IPS-18a (cell line): ENCODE results near the gene ASCC3.

Experiments used
- H3K27ac ChIP-seq: one replicate; pipeline ENCODE4 v1.5.1; 2013; ENCODE audit warnings: low read length
- H3K27me3 ChIP-seq: one replicate; pipeline ENCODE4 v1.6.1; 2013; ENCODE audit warnings: mild to moderate bottlenecking, low read length; ENCODE audit not compliant: control insufficient read depth, insufficient read depth
- H3K36me3 ChIP-seq: one replicate; pipeline ENCODE4 v1.6.1; 2013; ENCODE audit warnings: low read depth, low read length; ENCODE audit not compliant: control insufficient read depth
- H3K4me1 ChIP-seq: one replicate; pipeline ENCODE4 v1.6.1; 2013; ENCODE audit warnings: low read depth, low read length; ENCODE audit not compliant: control insufficient read depth
- H3K4me3 ChIP-seq: one replicate; pipeline ENCODE4 v1.5.1; 2013; ENCODE audit warnings: low read length
- H3K9ac ChIP-seq: one replicate; pipeline ENCODE4 v1.6.1; 2013; ENCODE audit warnings: mild to moderate bottlenecking, low read length, moderate library complexity
- H3K9me3 ChIP-seq: one replicate; pipeline ENCODE4 v1.6.1; 2013; ENCODE audit warnings: low read depth, low read length; ENCODE audit not compliant: control insufficient read depth

The ASCC3 gene

DNA sequence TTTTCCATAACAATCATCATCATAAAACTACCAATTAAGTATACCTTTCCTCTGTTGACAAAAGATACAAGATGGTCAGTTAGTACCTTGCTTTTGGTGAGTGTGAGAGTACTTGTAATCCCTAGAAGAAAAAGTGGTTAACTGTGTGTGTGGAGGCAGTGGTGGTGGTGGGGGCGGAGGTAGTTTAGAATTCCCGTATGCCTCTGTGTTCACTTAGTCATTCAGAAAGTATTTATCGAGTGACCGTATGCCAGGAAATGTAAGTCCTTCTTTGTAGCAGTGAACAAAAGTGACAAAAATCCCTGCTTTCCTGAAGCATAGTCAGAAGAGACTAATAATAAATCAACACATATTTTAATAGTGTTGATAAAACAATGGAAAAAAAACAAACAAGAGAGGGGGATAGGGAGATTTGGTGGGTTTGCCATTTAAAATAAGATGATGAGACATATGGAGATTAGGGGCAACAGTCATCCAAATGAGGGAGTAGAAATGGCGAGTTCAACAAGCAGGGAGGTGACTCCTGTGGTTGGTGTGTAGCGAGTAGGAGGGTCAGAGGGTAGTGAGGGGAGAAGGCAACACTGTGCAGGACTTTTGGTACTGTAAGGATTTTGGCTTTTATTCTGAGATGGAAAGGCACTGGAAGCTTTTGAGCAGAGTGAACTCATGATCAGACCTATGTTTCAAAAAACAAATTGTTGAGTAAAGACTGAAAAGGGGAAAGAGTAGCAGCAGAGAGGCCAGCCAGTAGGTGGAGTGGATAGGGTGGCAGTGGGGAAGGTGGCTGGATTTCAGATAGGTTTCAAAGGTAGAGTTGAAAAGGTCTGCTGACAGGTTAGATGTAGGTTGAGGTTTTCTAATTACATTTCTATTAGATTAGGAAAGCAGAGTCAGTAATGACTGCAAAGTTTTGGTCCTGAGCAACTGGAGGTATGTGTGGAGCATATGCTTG lies 376.1 kb downstream of the ASCC3 start:
- no peaks in the 10 kb centered on the region for H3K4me1 ChIP-seq
- no peak overlapping the region for H3K27ac ChIP-seq
- no peaks in the 10 kb centered on the region for H3K9me3 ChIP-seq
- no peak overlapping the region for H3K4me3 ChIP-seq
- no peak overlapping the region for H3K9ac ChIP-seq
- H3K27me3 ChIP-seq, result no peaks in the 10 kb centered on the region
- peaks cover 3% of the 10 kb centered on the region for H3K36me3 ChIP-seq

DNA sequence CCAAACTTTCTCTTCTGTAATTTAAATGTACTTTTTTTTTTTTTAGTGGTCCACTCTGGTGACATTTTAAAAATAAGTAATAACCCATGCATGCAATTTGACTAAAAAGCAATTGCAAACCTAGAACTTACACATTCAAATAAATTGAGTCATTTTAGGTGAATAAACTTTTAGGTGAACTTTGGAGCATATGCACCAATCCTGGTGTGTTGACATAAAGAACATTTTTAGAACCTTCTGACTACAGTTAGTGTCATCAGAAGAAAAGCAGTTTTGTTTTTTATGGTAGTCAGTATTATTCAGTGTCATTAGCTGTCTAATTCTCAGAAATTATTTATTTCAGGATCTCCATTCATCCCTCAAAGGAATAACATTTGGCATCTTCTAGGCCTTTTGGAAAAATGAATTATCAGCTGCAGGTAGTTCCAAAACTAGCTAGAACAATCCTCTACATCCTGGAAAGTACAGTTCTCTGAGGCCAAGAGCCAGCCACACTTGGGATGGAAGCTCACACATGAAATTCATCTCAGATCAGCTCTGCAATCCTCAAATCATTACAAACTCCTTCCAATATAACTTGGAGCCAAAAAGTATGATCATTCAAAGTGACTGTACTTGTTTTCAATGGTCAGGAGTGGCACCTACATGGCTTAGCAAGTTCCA lies 378.0 kb downstream of the ASCC3 start:
- no peak overlapping the region for H3K4me3 ChIP-seq
- H3K9me3 ChIP-seq, result no peaks in the 10 kb centered on the region
- H3K36me3 ChIP-seq, result no peaks in the 10 kb centered on the region
- H3K27me3 ChIP-seq, result no peaks in the 10 kb centered on the region
- no peak overlapping the region for H3K27ac ChIP-seq
- H3K9ac ChIP-seq, result no peak overlapping the region
- H3K4me1 ChIP-seq, result no peaks in the 10 kb centered on the region

DNA sequence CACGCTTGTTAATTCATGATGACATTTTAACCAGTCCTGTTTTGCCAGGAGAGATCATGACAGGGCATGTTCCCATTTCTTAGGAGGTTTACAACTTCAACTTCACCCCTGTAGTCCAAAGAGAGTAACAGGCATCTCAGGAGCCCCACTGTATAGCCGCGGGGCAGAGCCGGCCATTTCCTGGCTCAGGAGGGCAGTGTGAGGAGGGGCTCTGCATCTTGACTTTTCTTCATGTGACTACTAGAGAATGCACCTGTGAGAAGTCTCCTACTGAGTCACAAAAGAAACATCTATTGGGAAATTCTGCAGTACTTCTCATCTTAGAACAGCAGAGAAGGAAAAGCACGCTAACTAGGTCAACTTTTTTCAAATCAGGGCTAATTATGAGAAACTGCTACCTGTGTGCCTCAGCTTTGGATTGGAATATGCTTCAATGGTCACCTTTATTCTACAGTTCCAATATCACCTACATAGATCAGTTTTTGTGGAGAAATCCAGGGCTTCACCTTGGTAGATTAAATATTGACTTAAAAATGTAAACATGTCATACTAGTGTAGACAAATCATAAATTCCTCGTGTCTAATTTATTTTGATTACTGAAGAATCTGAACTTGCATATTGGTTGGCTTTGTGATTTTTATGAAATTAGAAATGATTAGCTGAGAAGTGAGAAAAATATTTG lies 387.8 kb downstream of the ASCC3 start:
- H3K27ac ChIP-seq, result no peak overlapping the region
- H3K27me3 ChIP-seq, result no peaks in the 10 kb centered on the region
- no peak overlapping the region for H3K4me3 ChIP-seq
- no peaks in the 10 kb centered on the region for H3K36me3 ChIP-seq
- H3K4me1 ChIP-seq, result peaks cover 4% of the 10 kb centered on the region
- no peak overlapping the region for H3K9ac ChIP-seq
- H3K9me3 ChIP-seq, result no peaks in the 10 kb centered on the region

DNA sequence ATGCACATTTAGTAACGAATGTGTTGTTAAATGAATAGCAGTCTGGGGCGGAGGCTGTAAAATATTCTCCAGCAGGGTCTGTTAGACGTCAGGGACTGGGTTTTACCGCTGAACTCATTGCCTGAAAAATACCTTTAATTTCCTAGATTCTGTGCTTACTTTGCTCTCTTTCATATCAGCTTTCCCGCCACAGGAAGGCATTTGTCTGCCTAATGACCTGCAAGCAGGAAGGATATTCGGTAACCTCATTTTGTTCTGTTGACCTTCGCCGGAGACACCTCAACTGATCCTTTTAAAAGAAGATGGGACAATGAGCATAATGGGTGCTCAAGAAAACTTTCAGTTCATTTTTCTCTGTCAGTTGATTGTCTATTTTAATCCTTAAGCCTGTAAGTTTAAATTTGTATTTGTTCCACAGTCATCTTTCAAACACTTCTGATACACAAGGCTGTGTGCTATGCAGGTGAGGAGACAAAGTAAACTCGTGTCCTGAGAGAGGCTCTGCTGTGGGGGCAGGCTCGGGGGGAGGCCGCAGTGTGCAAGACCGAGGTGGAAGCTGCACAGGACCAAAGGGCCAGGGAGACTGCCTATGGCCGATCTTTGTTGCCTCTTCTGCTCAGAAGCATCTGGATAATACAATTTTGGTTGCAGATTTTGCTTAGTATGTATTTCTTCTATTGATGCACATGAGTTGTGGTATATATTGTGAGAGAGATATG lies 389.0 kb downstream of the ASCC3 start:
- Histone ChIP-seq H3K4me3 (no peak overlapping the region), H3K4me1 (peaks cover 4% of the 10 kb centered on the region), H3K9ac (no peak overlapping the region), H3K9me3 (no peaks in the 10 kb centered on the region), H3K27me3 (no peaks in the 10 kb centered on the region), H3K36me3 (no peaks in the 10 kb centered on the region), H3K27ac (no peak overlapping the region)

DNA sequence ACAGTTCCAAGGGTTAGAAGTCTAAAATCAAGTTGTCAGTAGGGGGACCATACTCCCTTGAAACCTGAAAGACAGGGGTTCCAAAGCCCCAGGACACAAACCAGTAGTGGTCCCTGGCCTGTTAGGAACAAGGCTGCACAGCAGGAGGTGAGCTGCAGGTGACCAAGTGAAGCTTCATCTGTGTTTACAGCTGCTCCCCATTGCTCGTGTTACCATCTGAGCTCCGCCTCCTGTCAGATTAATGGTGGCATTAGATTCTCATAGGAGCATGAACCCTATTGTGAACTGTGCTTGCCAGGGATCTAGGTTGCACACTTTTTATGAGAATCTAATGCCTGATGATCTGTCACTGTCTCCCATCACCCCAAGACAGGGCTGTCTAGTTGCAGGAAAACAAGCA lies 391.1 kb downstream of the ASCC3 start:
- H3K36me3 ChIP-seq, result no peaks in the 10 kb centered on the region
- H3K9me3 ChIP-seq, result no peaks in the 10 kb centered on the region
- H3K27ac ChIP-seq, result no peak overlapping the region
- no peak overlapping the region for H3K9ac ChIP-seq
- H3K27me3 ChIP-seq, result no peaks in the 10 kb centered on the region
- no peak overlapping the region for H3K4me3 ChIP-seq
- H3K4me1 ChIP-seq, result peaks cover 4% of the 10 kb centered on the region

DNA sequence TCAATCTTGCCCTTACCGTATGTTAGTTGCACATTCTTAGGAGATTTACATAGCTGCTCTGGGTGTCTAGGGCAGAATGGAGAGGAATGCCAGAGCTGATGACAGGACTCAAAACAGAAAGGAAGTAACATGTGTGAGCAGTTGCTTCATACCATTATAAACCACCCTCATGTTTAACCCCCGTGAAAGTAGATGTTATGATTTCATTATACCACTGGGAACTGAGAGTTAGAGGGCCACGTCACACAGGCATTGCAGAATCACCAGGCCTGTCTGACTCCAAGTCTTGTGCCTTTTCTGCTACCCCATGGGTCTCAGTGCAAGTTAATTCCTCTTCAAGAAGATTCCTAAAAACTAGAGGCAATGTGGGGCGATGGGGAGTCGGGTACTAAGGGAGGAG lies 392.9 kb downstream of the ASCC3 start:
- no peaks in the 10 kb centered on the region for H3K9me3 ChIP-seq
- no peak overlapping the region for H3K27ac ChIP-seq
- no peaks in the 10 kb centered on the region for H3K36me3 ChIP-seq
- H3K27me3 ChIP-seq, result no peaks in the 10 kb centered on the region
- peaks cover 4% of the 10 kb centered on the region for H3K4me1 ChIP-seq
- no peak overlapping the region for H3K9ac ChIP-seq
- no peak overlapping the region for H3K4me3 ChIP-seq

DNA sequence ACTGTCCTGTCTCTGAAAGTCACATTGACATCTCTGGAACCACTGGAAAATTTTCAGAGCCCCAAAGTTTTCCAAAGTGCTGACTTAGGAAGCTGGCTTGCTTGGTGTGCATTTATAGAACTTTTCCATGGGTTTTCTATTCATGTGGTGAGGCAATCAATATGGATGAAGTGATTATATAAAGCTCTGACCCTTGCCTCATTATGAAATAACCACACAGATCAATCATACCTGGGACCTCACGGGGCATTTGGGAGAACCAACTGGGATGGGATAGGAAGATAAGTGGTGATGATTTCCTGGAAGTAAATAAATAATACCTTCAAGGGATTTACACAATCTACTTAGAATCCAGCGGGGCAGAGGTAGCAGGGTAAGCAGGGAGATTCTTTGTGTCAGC lies 393.5 kb downstream of the ASCC3 start:
- no peak overlapping the region for H3K9ac ChIP-seq
- H3K4me3 ChIP-seq, result no peak overlapping the region
- no peak overlapping the region for H3K27ac ChIP-seq
- no peaks in the 10 kb centered on the region for H3K9me3 ChIP-seq
- H3K27me3 ChIP-seq, result no peaks in the 10 kb centered on the region
- no peaks in the 10 kb centered on the region for H3K4me1 ChIP-seq
- H3K36me3 ChIP-seq, result no peaks in the 10 kb centered on the region

DNA sequence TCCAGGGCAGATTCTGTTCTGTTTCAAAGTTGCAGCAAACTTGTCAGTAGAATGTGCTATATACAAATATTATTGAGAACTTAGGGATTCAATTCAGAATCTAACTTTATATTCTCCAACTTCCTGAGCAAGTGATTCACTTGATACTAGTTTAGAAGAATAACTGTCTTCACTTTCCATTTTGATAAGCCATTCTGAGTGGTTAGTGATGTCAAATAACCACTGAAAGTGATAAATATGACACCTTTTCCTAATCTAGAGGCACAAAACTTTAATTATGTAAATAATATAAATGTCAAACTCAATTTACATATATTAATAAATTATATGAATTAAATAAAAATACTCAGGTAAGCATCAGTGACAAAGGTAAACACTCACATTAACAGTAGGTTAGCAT lies 395.9 kb downstream of the ASCC3 start:
- Histone ChIP-seq H3K9me3 (no peaks in the 10 kb centered on the region), H3K36me3 (no peaks in the 10 kb centered on the region), H3K4me3 (no peak overlapping the region), H3K9ac (no peak overlapping the region), H3K4me1 (no peaks in the 10 kb centered on the region), H3K27me3 (no peaks in the 10 kb centered on the region), H3K27ac (no peak overlapping the region)

DNA sequence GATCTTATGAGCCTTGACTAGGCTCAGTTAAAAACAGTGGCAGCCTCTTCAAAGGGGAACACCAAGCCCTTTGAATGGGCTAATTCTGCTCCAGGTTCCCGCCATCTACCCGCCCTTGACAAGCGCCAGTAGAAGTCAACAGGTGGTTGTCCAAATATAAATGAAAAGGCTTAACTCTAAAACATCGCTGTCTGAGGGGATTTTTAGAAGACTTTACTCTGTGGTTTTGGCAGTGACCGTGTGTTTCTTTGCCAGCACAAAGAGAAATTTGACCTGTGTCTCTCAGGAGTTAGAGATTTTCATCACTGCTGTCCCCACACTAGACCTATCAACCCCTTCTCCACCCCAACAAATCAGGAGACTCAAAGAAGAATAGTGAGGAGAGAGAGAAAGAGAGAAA lies 396.7 kb downstream of the ASCC3 start:
- Histone ChIP-seq H3K9ac (no peak overlapping the region), H3K27ac (no peak overlapping the region), H3K9me3 (no peaks in the 10 kb centered on the region), H3K27me3 (no peaks in the 10 kb centered on the region), H3K4me3 (no peak overlapping the region), H3K4me1 (no peaks in the 10 kb centered on the region), H3K36me3 (no peaks in the 10 kb centered on the region)

DNA sequence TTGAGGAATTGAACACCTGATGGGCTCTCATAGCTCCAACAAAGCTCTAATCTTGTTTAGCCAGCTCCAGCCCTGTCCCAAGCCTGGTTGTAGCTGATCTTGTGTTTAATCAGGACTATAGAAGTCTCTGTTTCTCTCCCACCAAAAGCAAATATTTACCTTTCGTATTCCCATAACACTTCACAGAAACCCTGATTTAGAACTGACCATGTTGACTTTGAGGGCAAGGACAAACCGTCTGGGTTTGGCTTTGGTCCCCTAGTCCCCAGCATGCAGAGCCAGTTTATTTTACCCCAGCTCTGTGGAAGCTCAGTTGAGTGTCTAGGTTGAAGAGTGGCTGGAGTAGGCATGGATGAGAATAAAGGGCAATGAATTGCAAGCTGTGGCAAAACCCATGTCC lies 398.4 kb downstream of the ASCC3 start:
- Histone ChIP-seq H3K4me1 (no peaks in the 10 kb centered on the region), H3K9ac (no peak overlapping the region), H3K27ac (no peak overlapping the region)

More for the DNA sequence above, 398.4 kb downstream of the ASCC3 start:
- Histone ChIP-seq H3K9me3 (no peaks in the 10 kb centered on the region), H3K36me3 (no peaks in the 10 kb centered on the region), H3K4me3 (no peak overlapping the region), H3K27me3 (no peaks in the 10 kb centered on the region)
